K562 (cell line): ENCODE results near the gene KDM2B. TPM values are rescaled to one million over a fixed set of nuclear protein-coding genes. Genes with fewer than 3 reads are reported as not detected.

Experiments used
- ATAC-seq: fragments of 200-7000 bp; cut with Tn5 transposase; 3 replicates; pipeline ENCODE4 v1.9.1; 2020; ENCODE audit warnings: moderate library complexity
- BruUV-seq: library from RNA; stranded (reverse); fragments of 400-500 nt; replicated peaks from 2 replicates; lab custom pipeline; 2021; lab: Mats Ljungman, UMichigan
- CTCF ChIA-PET: fragments of 300-600 bp; formaldehyde crosslinking; extraction: SDS; loops from one replicate; lab custom pipeline; 2021; ENCODE audit warnings: low intra/inter-chr PET ratio; lab: Yijun Ruan, JAX
- POLR2A ChIA-PET: fragments of 300-600, 350-650 bp; sonication (Branson Sonifier 250); formaldehyde crosslinking; extraction: SDS; loops from one replicate; lab custom pipeline; 2021; ENCODE audit warnings: antibody characterized with exemption, inconsistent platforms; lab: Yijun Ruan, JAX
- DNase-seq, 4 experiments: peaks; one replicate each; pipeline versions ENCODE4 v3.0.0 to v3.0.0-alpha.2; 2011 to 2018; ENCODE audit warnings: low spot score in 3 of 4, mixed read lengths in 3 of 4; ENCODE audit errors: extremely low read depth in 1 of 4
- FAIRE-seq: peaks from 2 replicates; lab custom pipeline; 2011; peaks lifted over from hg19 to GRCh38; lab: Jason Lieb, UNC
- H2AFZ ChIP-seq: 2 replicates; pipeline ENCODE4 v1.6.0; 2011; ENCODE audit warnings: low read depth, low read length, control low read depth, inconsistent platforms
- H3K27ac ChIP-seq: fragments of 200-600 bp; 3 replicates; pipeline ENCODE4 v1.8.0; 2011; ENCODE audit warnings: low read depth, mild to moderate bottlenecking, control low read depth, inconsistent platforms, low read length, moderate library complexity, mixed read lengths; ENCODE audit errors: extremely low read depth
- H3K27me3 ChIP-seq, 2 experiments: fragments of 300-600 bp in 1 of 2; 2 replicates in 1 of 2; 3 replicates in 1 of 2; pipeline versions ENCODE4 v1.6.0 to v1.8.0; 2011; ENCODE audit warnings: inconsistent platforms in 2 of 2, low read length in 2 of 2, mild to moderate bottlenecking in 1 of 2, mixed read lengths in 1 of 2, moderate library complexity in 1 of 2; ENCODE audit not compliant: control insufficient read depth in 2 of 2, insufficient read depth in 2 of 2
- H3K36me3 ChIP-seq: fragments of 300-600 bp; 3 replicates; pipeline ENCODE4 v1.8.0; 2011; ENCODE audit warnings: mild to moderate bottlenecking, low read length, inconsistent platforms; ENCODE audit not compliant: control insufficient read depth, insufficient read depth
- H3K4me1 ChIP-seq, 2 experiments: fragments of 200-600 bp in 1 of 2; replicated peaks in 1 of 2; 2 replicates in 1 of 2; 3 replicates in 1 of 2; pipeline versions ENCODE4 v1.5.1 to v1.8.0; 2011; ENCODE audit warnings: inconsistent platforms in 2 of 2, low read length in 2 of 2, mild to moderate bottlenecking in 1 of 2, mixed read lengths in 1 of 2, moderate library complexity in 1 of 2; ENCODE audit not compliant: control insufficient read depth in 2 of 2, insufficient read depth in 2 of 2
- H3K4me2 ChIP-seq: 2 replicates; pipeline ENCODE4 v1.6.1; 2011; ENCODE audit warnings: low read length, control low read depth, inconsistent platforms, mixed read lengths; ENCODE audit not compliant: insufficient read depth
- H3K4me3 ChIP-seq: fragments of 200-600 bp; sonication (generic), shearing (Covaris generic); 2 replicates; pipeline ENCODE4 v1.5.1; 2016; ENCODE audit warnings: control low read depth, inconsistent platforms
- H3K79me2 ChIP-seq: fragments of 200-600 bp; 3 replicates; pipeline ENCODE4 v1.8.0; 2011; ENCODE audit warnings: low read length, inconsistent platforms; ENCODE audit not compliant: control insufficient read depth, insufficient read depth
- H3K9ac ChIP-seq, 2 experiments: 2 replicates each; pipeline versions ENCODE4 v1.6.0 to v1.6.1; 2011; ENCODE audit warnings: low read depth in 2 of 2, low read length in 2 of 2, control low read depth in 1 of 2, inconsistent platforms in 1 of 2, mild to moderate bottlenecking in 1 of 2, mixed read lengths in 1 of 2; ENCODE audit not compliant: insufficient read depth in 1 of 2
- H3K9me1 ChIP-seq: one replicate; pipeline ENCODE4 v1.6.0; 2011; ENCODE audit warnings: inconsistent platforms, mild to moderate bottlenecking, low read length, moderate library complexity; ENCODE audit not compliant: control insufficient read depth, insufficient read depth
- H3K9me3 ChIP-seq: replicated peaks from 2 replicates; pipeline ENCODE4 v1.5.1; 2011; ENCODE audit warnings: low read depth, low read length, inconsistent platforms; ENCODE audit not compliant: control insufficient read depth, insufficient read depth
- H4K20me1 ChIP-seq: replicated peaks from 2 replicates; pipeline ENCODE4 v1.6.1; 2011; ENCODE audit warnings: low read length, inconsistent platforms, mixed read lengths; ENCODE audit not compliant: control insufficient read depth, insufficient read depth
- BCOR ChIP-seq: fragments of 450-650 bp; IDR thresholded peaks from 2 replicates; pipeline ENCODE4 v1.6.1; 2016
- C11orf30 ChIP-seq: fragments of 450-650 bp; IDR thresholded peaks from 2 replicates; pipeline ENCODE4 v1.6.1; 2016; ENCODE audit warnings: low read depth, mild to moderate bottlenecking
- CEBPG ChIP-seq, 3 experiments: fragments of 200-800 bp in 1 of 3; sonication (Bioruptor generic) in 1 of 3; sonication (generic) in 1 of 3; formaldehyde crosslinking in 1 of 3; IDR thresholded peaks in 2 of 3; conservative IDR thresholded peaks in 1 of 3; 2 replicates each; pipeline versions ENCODE4 v1.6.1 to v1.8.0; 2016 to 2022; ENCODE audit warnings: missing compliant biosample characterization in 2 of 3, missing genetic modification characterization in 2 of 3, mild to moderate bottlenecking in 1 of 3, missing genetic modification reagents in 1 of 3
- KLF6 ChIP-seq: fragments of 250-450 bp; sonication (Bioruptor Pico); IDR thresholded peaks from 2 replicates; pipeline ENCODE4 v1.4.0; 2020; ENCODE audit warnings: mild to moderate bottlenecking, moderate library complexity, borderline replicate concordance
- MAFF ChIP-seq: IDR thresholded peaks from 2 replicates; pipeline ENCODE4 v1.6.1; 2012; ENCODE audit warnings: low read length, improper control_type of control experiment
- MAFG ChIP-seq: fragments of 450-650 bp; conservative IDR thresholded peaks from 2 replicates; pipeline ENCODE4 v1.6.1; 2016; ENCODE audit warnings: missing genetic modification characterization, missing compliant biosample characterization
- MAFK ChIP-seq: IDR thresholded peaks from 2 replicates; pipeline ENCODE4 v1.6.1; 2011; ENCODE audit warnings: low read length, improper control_type of control experiment
- NFRKB ChIP-seq: fragments of 450-650 bp; IDR thresholded peaks from 2 replicates; pipeline ENCODE4 v1.6.1; 2016; ENCODE audit warnings: low read depth
- RBM25 ChIP-seq: fragments of 200-400 bp; formaldehyde crosslinking; IDR thresholded peaks from 2 replicates; pipeline ENCODE4 v1.6.1; 2018; ENCODE audit warnings: low read length, low read depth, moderate library complexity; ENCODE audit not compliant: severe bottlenecking
- SMARCA5 ChIP-seq: fragments of 450-650 bp; IDR thresholded peaks from 2 replicates; pipeline ENCODE4 v1.6.1; 2016
- ZNF197 ChIP-seq: fragments of 200-800 bp; sonication (Bioruptor generic); IDR thresholded peaks from 2 replicates; pipeline ENCODE4 v1.6.1; 2016; ENCODE audit warnings: low read depth, missing genetic modification characterization, missing compliant biosample characterization
- ZNF316 ChIP-seq: fragments of 450-650 bp; IDR thresholded peaks from 2 replicates; pipeline ENCODE4 v1.6.1; 2016
- ZNF41 ChIP-seq: fragments of 250-450 bp; sonication (Bioruptor Pico); conservative IDR thresholded peaks from 2 replicates; pipeline ENCODE4 v1.4.0; 2020; ENCODE audit warnings: mild to moderate bottlenecking
- WGBS: fragments of 100-300 bp; shearing (Covaris generic); methylation state at CpG from one replicate; pipeline ENCODE4 v1.1.6; 2016; ENCODE audit warnings: low coverage, mixed read lengths; ENCODE audit not compliant: insufficient coverage; ENCODE audit errors: missing lambda C conversion rate; 5-methylcytosine and 5-hydroxymethylcytosine counted together
- in situ Hi-C: fragments of 300-500 bp; cut with MboI; formaldehyde crosslinking; loops from 4 replicates; pipeline ENCODE4 v1.15.0; 2018; ENCODE audit warnings: inconsistent platforms, mixed read lengths
- intact Hi-C: fragments of 100-400 bp; cut with micrococcal nuclease; formaldehyde crosslinking; loops from 2 replicates; pipeline ENCODE4 v1.14.2; 2022
- polyA plus RNA-seq, 8 experiments: library from polyadenylated mRNA; depleted of rRNA in 4 of 8; stranded (reverse) in 5 of 8; unstranded in 3 of 8; fragments of >200 nt; fragmentation: Nextera tagmentation in 2 of 8; fragmentation: Illumina TruSeq in 1 of 8; extraction: Ambion mirVana in 2 of 8; extraction: Trizol in 1 of 8; gene quantifications; 2 replicates each; pipeline versions ENCODE4 v1.2.1 to v1.2.3, GENCODE V29; 2011 to 2014; ENCODE audit warnings: inconsistent platforms in 1 of 8, missing spikeins in 1 of 8
- total RNA-seq, 7 experiments: library from RNA; depleted of rRNA in 6 of 7; stranded (reverse); fragments of >200 nt in 6 of 7; fragmentation: Illumina TruSeq in 2 of 7; extraction: Trizol in 2 of 7; gene quantifications; 2 replicates each; pipeline versions ENCODE4 v1.2.1 to v1.2.3, GENCODE V29; 2011 to 2021; ENCODE audit warnings: low replicate concordance in 1 of 7

Gene KDM2B
- total and polyA plus RNA-seq, 9 of the 15 experiments (the other 6 are each of a cell fraction or from before 2014, with no cell fraction given), result 7.4 to 50.5 (median 22.5) TPM

DNA sequence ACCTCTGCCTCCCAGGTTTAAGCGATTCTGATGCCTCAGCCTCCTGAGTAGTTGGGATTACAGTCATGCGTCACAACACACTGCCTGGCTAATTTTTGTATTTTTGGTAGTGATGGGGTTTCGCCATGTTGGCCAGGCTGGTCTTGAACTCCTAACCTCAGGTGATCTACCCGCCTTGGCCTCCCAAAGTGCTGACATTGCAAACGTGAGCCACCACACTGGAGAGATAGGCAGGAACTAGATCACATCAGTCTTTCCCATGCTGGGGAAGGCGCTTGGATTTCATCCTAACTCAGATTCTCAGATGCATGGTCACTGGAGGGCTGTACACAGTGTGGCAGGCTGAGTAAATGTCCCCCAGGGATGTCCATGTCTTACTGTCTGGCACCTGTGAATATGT is 27.5 kb upstream of the KDM2B start:
- Histone ChIP-seq H4K20me1 (no peaks in the 10 kb centered on the region), H3K9ac (no peak overlapping the region), H3K27ac (no peak overlapping the region), H3K4me2 (no peak overlapping the region), H3K79me2 (no peaks in the 10 kb centered on the region), H3K4me1 (peaks cover 0 to 6% of the 10 kb centered on the region in 2 experiments; a peak in 2 of 5 replicates), H3K27me3 (no peaks in the 10 kb centered on the region; a peak in 1 of 5 replicates), H3K9me3 (no peaks in the 10 kb centered on the region), H3K9me1 (no peaks in the 10 kb centered on the region), H3K4me3 (no peak overlapping the region), H3K36me3 (no peaks in the 10 kb centered on the region), H2AFZ (no peak overlapping the region)
- intact Hi-C loops (no loop called here), in situ Hi-C loops (no loop called here)
- 55% methylated on average over 6 of the region's 6 CpGs for WGBS
- FAIRE-seq, result no peak
- ChIA-PET CTCF (no interaction called here), POLR2A (no interaction called here)
- DNase-seq, result no peak
- TF ChIP-seq SMARCA5 (no peak), ZNF316 (peak; percentile 89), MAFG (tag) (peak; percentile 72), MAFK (peak; percentile 73), NFRKB (no peak), RBM25 (peak; percentile 43), MAFF (peak; percentile 69), C11orf30 (peak; percentile 82)
- ATAC-seq, result no peak
- BruUV-seq, result no TSS peak

GRCh38 chr12:121603581-121603980 is 22.8 kb upstream of the KDM2B start:
- in situ Hi-C loops, result no loop called here
- Histone ChIP-seq H3K9me1 (no peaks in the 10 kb centered on the region), H3K27ac (no peak overlapping the region), H4K20me1 (no peaks in the 10 kb centered on the region), H3K79me2 (no peaks in the 10 kb centered on the region), H3K4me2 (no peak overlapping the region), H3K9ac (no peak overlapping the region), H3K36me3 (no peaks in the 10 kb centered on the region), H3K4me1 (peaks cover 0 to 6% of the 10 kb centered on the region in 2 experiments; a peak in 2 of 5 replicates), H3K9me3 (no peaks in the 10 kb centered on the region), H2AFZ (no peak overlapping the region), H3K4me3 (no peak overlapping the region), H3K27me3 (no peaks in the 10 kb centered on the region; a peak in 1 of 5 replicates)
- intact Hi-C loops, result no loop called here
- BruUV-seq, result no TSS peak
- ATAC-seq (no peak), FAIRE-seq (no peak), DNase-seq (no peak)
- ChIA-PET CTCF (no interaction called here), POLR2A (no interaction called here)
- 71% methylated on average over 6 of the region's 6 CpGs for WGBS
- TF ChIP-seq CEBPG (CRISPR knock-in tag; IDR thresholded peaks at IDR 0.05) (no peak), CEBPG (tag; conservative IDR thresholded peaks at IDR 0.05 in 1 of 2, IDR thresholded peaks at IDR 0.05 in 1 of 2) (no peak), ZNF197 (CRISPR knock-in tag) (no peak), ZNF316 (no peak), BCOR (no peak), ZNF41 (CRISPR knock-in tag) (no peak), KLF6 (CRISPR knock-in tag) (no peak)
